Measurements from ENCODE around the gene FGF19. TPM values are rescaled to one million over a fixed set of nuclear protein-coding genes. Genes with fewer than 3 reads are reported as not detected.

The FGF19 gene
- total and polyA plus RNA-seq, 9 of the 15 experiments (the other 6 are each of a cell fraction or from before 2014, with no cell fraction given): 0.11 TPM; not detected in 8

GRCh38 chr11:69674886-69675714, 28.7 kb downstream of the FGF19 start, which contains the start of gene LTO1 (continued):
- TF ChIP-seq FOXM1 (IDR thresholded peaks at IDR 0.05; ENCODE audit: low read depth) (no peak), FOXM1 (CRISPR knock-in tag; IDR thresholded peaks at IDR 0.05; ENCODE audit: low read depth) (0 out of 2 replicates have a peak, but pooled peaks have one; percentile 75), PCBP1 (IDR thresholded peaks at IDR 0.05; ENCODE audit: low read depth, low read length, poor library complexity, severe bottlenecking) (peak; percentile 72), KLF16 (IDR thresholded peaks at IDR 0.05) (peak; percentile 67), E2F4 (CRISPR knock-in tag; IDR thresholded peaks at IDR 0.05; ENCODE audit: low read depth) (no peak), ATF7 (IDR thresholded peaks at IDR 0.05) (peak; percentile 67; the same call in 1 of the 2 replicates), POLR2G (IDR thresholded peaks at IDR 0.05; ENCODE audit: low read depth, low read length) (peak; percentile 96), ZNF143 (CRISPR knock-in tag; IDR thresholded peaks at IDR 0.05) (peak; percentile 89), MIER1 (IDR thresholded peaks at IDR 0.05; ENCODE audit: low read depth) (0 out of 2 replicates have a peak, but pooled peaks have one; percentile 67), ZNF77 (CRISPR knock-in tag; IDR thresholded peaks at IDR 0.05) (no peak), MITF (IDR thresholded peaks at IDR 0.05) (0 out of 2 replicates have a peak, but pooled peaks have one; percentile 6), TAF7 (tag; IDR thresholded peaks at IDR 0.05) (peak; percentile 22), ZSCAN29 (IDR thresholded peaks at IDR 0.05) (peak; percentile 44; the same call in 1 of the 2 replicates), FIP1L1 (IDR thresholded peaks at IDR 0.05; ENCODE audit: low read depth, low read length, poor library complexity, severe bottlenecking) (peak; percentile 64), NFIC (IDR thresholded peaks at IDR 0.05) (peak; percentile 4; the same call in 1 of the 2 replicates), POU5F1 (IDR thresholded peaks at IDR 0.05; ENCODE audit: borderline replicate concordance, low read depth, low read length, partially characterized antibody) (peak; percentile 95), ZFX (CRISPR knock-in tag; IDR thresholded peaks at IDR 0.05) (peak; percentile 90), ARID1B (IDR thresholded peaks at IDR 0.05) (peak; percentile 45; the same call in 1 of the 2 replicates), ZNF639 (CRISPR knock-in tag; conservative IDR thresholded peaks at IDR 0.05 in 1 of 2, IDR thresholded peaks at IDR 0.05 in 1 of 2) (0 out of 4 replicates have a peak, but pooled peaks of 1 of the 2 experiments have one; percentile 8), TAF9B (IDR thresholded peaks at IDR 0.05; ENCODE audit: partially characterized antibody) (peak; percentile 62), SIN3B (IDR thresholded peaks at IDR 0.05; ENCODE audit: low read depth) (peak; percentile 95), ELF2 (CRISPR knock-in tag; IDR thresholded peaks at IDR 0.05) (peak; percentile 98), JUND (IDR thresholded peaks at IDR 0.05; ENCODE audit: borderline replicate concordance, low read depth, low read length) (peak; percentile 54), JUND (tag; IDR thresholded peaks at IDR 0.05; ENCODE audit: borderline replicate concordance, low read depth, low read length) (no peak; the same call in 2 of the 3 replicates)
